ENCODE data around the gene CPXM2. TPM values are rescaled to one million over a fixed set of nuclear protein-coding genes. Genes with fewer than 3 reads are reported as not detected.

The CPXM2 gene
- polyA plus RNA-seq, 3 donors: not detected

DNA sequence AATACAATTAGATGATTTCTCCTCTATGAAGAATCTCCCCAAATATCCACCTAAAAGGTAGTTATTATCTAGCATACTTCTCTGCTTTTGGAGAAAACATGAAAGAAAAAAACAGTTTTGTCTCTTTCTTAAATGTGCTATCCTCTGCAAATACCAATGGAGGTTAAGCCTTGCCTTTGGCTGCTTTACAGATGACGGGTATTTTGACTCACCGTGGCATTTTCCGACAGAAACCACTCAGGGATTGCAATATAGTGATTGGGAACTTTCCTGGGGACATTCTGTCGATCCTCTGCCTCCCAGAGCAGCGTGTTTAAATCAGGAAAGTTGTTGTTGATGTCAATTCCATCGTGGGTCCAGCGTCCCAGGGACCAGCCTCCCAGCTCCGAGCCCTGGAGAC, 124.8 kb downstream of the CPXM2 start:
- Histone ChIP-seq H3K27me3 (ENCODE audit: control insufficient read depth in 2 of 2, insufficient read depth in 2 of 2, low read length in 2 of 2) (peaks cover 3 to 6% of the 10 kb centered on the region in 2 donors), H2AFZ (ENCODE audit: insufficient read depth, low read depth, low read length, poor library complexity, severe bottlenecking) (no peak overlapping the region), H4K20me1 (ENCODE audit: insufficient read depth, low read length) (no peaks in the 10 kb centered on the region), H3K4me2 (replicated peaks; ENCODE audit: extremely low read depth, low read length, poor library complexity, severe bottlenecking) (no peak overlapping the region), H3K9ac (ENCODE audit: insufficient read depth, low read length, poor library complexity, severe bottlenecking) (no peak overlapping the region), H3K36me3 (replicated peaks in 1 of 2; ENCODE audit: control insufficient read depth in 1 of 2, insufficient read depth in 2 of 2, low read length in 2 of 2) (no peaks in the 10 kb centered on the region), H3K27ac (ENCODE audit: low read depth in 1 of 2, low read length in 2 of 2) (no peak overlapping the region), H3K4me3 (replicated peaks in 1 of 3; ENCODE audit: low read depth in 2 of 3, low read length in 3 of 3) (no peak overlapping the region), H3K9me3 (replicated peaks in 1 of 2; ENCODE audit: control insufficient read depth in 1 of 2, insufficient read depth in 1 of 2, low read length in 2 of 2) (no peaks in the 10 kb centered on the region), H3K4me1 (ENCODE audit: control insufficient read depth in 1 of 2, insufficient read depth in 2 of 2, low read length in 2 of 2) (no peaks in the 10 kb centered on the region), H3K79me2 (ENCODE audit: insufficient read depth, low read length) (no peaks in the 10 kb centered on the region)
- peaks cover 0 to 6% (median 0%) of the 10 kb centered on the region in 7 donors for H3K9me3 Mint-ChIP-seq
- 87% methylated on average over 5 of the region's 8 CpGs for WGBS (ENCODE audit: insufficient coverage)
- H3K36me3 Mint-ChIP-seq: no peaks in the 10 kb centered on the region
- DNase-seq: no peak
- no peak overlapping the region for H3K4me3 Mint-ChIP-seq
- H3K27ac Mint-ChIP-seq: no peak overlapping the region
- no peaks in the 10 kb centered on the region for H3K4me1 Mint-ChIP-seq
- intact Hi-C loops (cut with micrococcal nuclease): no loop called here
- no peak for TF ChIP-seq CTCF (IDR thresholded peaks at IDR 0.05)
- peaks cover 14 to 38% (median 29%) of the 10 kb centered on the region in 3 donors for H3K27me3 Mint-ChIP-seq (ENCODE audit: low read depth in 3 of 3)

GRCh38 chr10:123766012-123766411, 125.6 kb downstream of the CPXM2 start:
- H3K27me3 ChIP-seq (ENCODE audit: control insufficient read depth in 2 of 2, insufficient read depth in 2 of 2, low read length in 2 of 2): peaks cover 2 to 3% of the 10 kb centered on the region in 2 donors
- intact Hi-C loops (cut with micrococcal nuclease): no loop called here
- no peak overlapping the region for H3K27ac Mint-ChIP-seq

More at GRCh38 chr10:123766012-123766411, 125.6 kb downstream of the CPXM2 start:
- no peak overlapping the region for H3K4me3 Mint-ChIP-seq
- H3K4me1 Mint-ChIP-seq: no peaks in the 10 kb centered on the region
- no CpG with 5 or more reads among the region's 3 CpGs for WGBS (ENCODE audit: insufficient coverage)
- Histone ChIP-seq H3K79me2 (ENCODE audit: insufficient read depth, low read length) (no peaks in the 10 kb centered on the region), H2AFZ (ENCODE audit: insufficient read depth, low read depth, low read length, poor library complexity, severe bottlenecking) (no peak overlapping the region), H3K4me2 (replicated peaks; ENCODE audit: extremely low read depth, low read length, poor library complexity, severe bottlenecking) (no peak overlapping the region), H3K4me3 (replicated peaks in 1 of 3; ENCODE audit: low read depth in 2 of 3, low read length in 3 of 3) (no peak overlapping the region), H3K27ac (ENCODE audit: low read depth in 1 of 2, low read length in 2 of 2) (no peak overlapping the region), H3K4me1 (ENCODE audit: control insufficient read depth in 1 of 2, insufficient read depth in 2 of 2, low read length in 2 of 2) (no peaks in the 10 kb centered on the region), H3K9me3 (replicated peaks in 1 of 2; ENCODE audit: control insufficient read depth in 1 of 2, insufficient read depth in 1 of 2, low read length in 2 of 2) (no peaks in the 10 kb centered on the region), H3K9ac (ENCODE audit: insufficient read depth, low read length, poor library complexity, severe bottlenecking) (no peak overlapping the region), H4K20me1 (ENCODE audit: insufficient read depth, low read length) (no peaks in the 10 kb centered on the region), H3K36me3 (replicated peaks in 1 of 2; ENCODE audit: control insufficient read depth in 1 of 2, insufficient read depth in 2 of 2, low read length in 2 of 2) (no peaks in the 10 kb centered on the region)
- TF ChIP-seq CTCF (IDR thresholded peaks at IDR 0.05): no peak
- DNase-seq: no peak
- H3K9me3 Mint-ChIP-seq: peaks cover 0 to 5% (median 0%) of the 10 kb centered on the region in 7 donors
- no peaks in the 10 kb centered on the region for H3K36me3 Mint-ChIP-seq
- peaks cover 13 to 38% (median 28%) of the 10 kb centered on the region in 3 donors for H3K27me3 Mint-ChIP-seq (ENCODE audit: low read depth in 3 of 3)
